Measurements from ENCODE around the gene NFIB. TPM values are rescaled to one million over a fixed set of nuclear protein-coding genes. Genes with fewer than 3 reads are reported as not detected.

The NFIB gene
- polyA plus RNA-seq, 3 donors = not detected

GRCh38 chr9:14082732-14083131 is 231.2 kb downstream of the NFIB start:
- intact Hi-C loops (cut with micrococcal nuclease) = no loop called here
- no peak overlapping the region for H3K4me2 ChIP-seq (replicated peaks; ENCODE audit: extremely low read depth, low read length, poor library complexity, severe bottlenecking)
- no peaks in the 10 kb centered on the region for H3K36me3 ChIP-seq (replicated peaks in 1 of 2; ENCODE audit: control insufficient read depth in 1 of 2, insufficient read depth in 2 of 2, low read length in 2 of 2)
- Mint-ChIP-seq H3K27ac (no peak overlapping the region), H3K4me3 (no peak overlapping the region), H3K36me3 (no peaks in the 10 kb centered on the region), H3K27me3 (ENCODE audit: low read depth in 3 of 3) (peaks cover 0 to 3% (median 1%) of the 10 kb centered on the region in 3 donors), H3K4me1 (no peaks in the 10 kb centered on the region), H3K9me3 (peaks cover 0 to 1% (median 0%) of the 10 kb centered on the region in 7 donors)
- H3K9ac ChIP-seq (ENCODE audit: insufficient read depth, low read length, poor library complexity, severe bottlenecking) = no peak overlapping the region
- 0% methylated on average over 1 of the region's 3 CpGs for WGBS (ENCODE audit: insufficient coverage)
- H3K4me1 ChIP-seq (ENCODE audit: control insufficient read depth in 1 of 2, insufficient read depth in 2 of 2, low read length in 2 of 2) = no peaks in the 10 kb centered on the region
- TF ChIP-seq CTCF (IDR thresholded peaks at IDR 0.05) = no peak
- H3K9me3 ChIP-seq (replicated peaks in 1 of 2; ENCODE audit: control insufficient read depth in 1 of 2, insufficient read depth in 1 of 2, low read length in 2 of 2) = no peaks in the 10 kb centered on the region
- no peak overlapping the region for H3K27ac ChIP-seq (ENCODE audit: low read depth in 1 of 2, low read length in 2 of 2)
- H4K20me1 ChIP-seq (ENCODE audit: insufficient read depth, low read length) = no peaks in the 10 kb centered on the region
- H3K27me3 ChIP-seq (ENCODE audit: control insufficient read depth in 2 of 2, insufficient read depth in 2 of 2, low read length in 2 of 2) = no peaks in the 10 kb centered on the region
- H3K79me2 ChIP-seq (ENCODE audit: insufficient read depth, low read length) = no peaks in the 10 kb centered on the region
- no peak for DNase-seq
- H3K4me3 ChIP-seq (replicated peaks in 1 of 3; ENCODE audit: low read depth in 2 of 3, low read length in 3 of 3) = no peak overlapping the region
- no peak overlapping the region for H2AFZ ChIP-seq (ENCODE audit: insufficient read depth, low read depth, low read length, poor library complexity, severe bottlenecking)

GRCh38 chr9:14081745-14082144 is 232.2 kb downstream of the NFIB start:
- Mint-ChIP-seq H3K4me3 (no peak overlapping the region), H3K36me3 (no peaks in the 10 kb centered on the region), H3K27me3 (ENCODE audit: low read depth in 3 of 3) (peaks cover 0 to 3% (median 1%) of the 10 kb centered on the region in 3 donors), H3K27ac (no peak overlapping the region), H3K9me3 (peaks cover 0 to 1% (median 0%) of the 10 kb centered on the region in 7 donors), H3K4me1 (no peaks in the 10 kb centered on the region)
- DNase-seq = no peak
- no peak for TF ChIP-seq CTCF (IDR thresholded peaks at IDR 0.05)
- no peak overlapping the region for H3K4me3 ChIP-seq (replicated peaks in 1 of 3; ENCODE audit: low read depth in 2 of 3, low read length in 3 of 3)
- no peaks in the 10 kb centered on the region for H3K27me3 ChIP-seq (ENCODE audit: control insufficient read depth in 2 of 2, insufficient read depth in 2 of 2, low read length in 2 of 2)
- intact Hi-C loops (cut with micrococcal nuclease) = no loop called here
- H3K27ac ChIP-seq (ENCODE audit: low read depth in 1 of 2, low read length in 2 of 2) = no peak overlapping the region
- no peaks in the 10 kb centered on the region for H3K36me3 ChIP-seq (replicated peaks in 1 of 2; ENCODE audit: control insufficient read depth in 1 of 2, insufficient read depth in 2 of 2, low read length in 2 of 2)
- no CpG with 5 or more reads among the region's 4 CpGs for WGBS (ENCODE audit: insufficient coverage)
- H3K9ac ChIP-seq (ENCODE audit: insufficient read depth, low read length, poor library complexity, severe bottlenecking) = no peak overlapping the region
- H3K79me2 ChIP-seq (ENCODE audit: insufficient read depth, low read length) = no peaks in the 10 kb centered on the region
- H3K9me3 ChIP-seq (replicated peaks in 1 of 2; ENCODE audit: control insufficient read depth in 1 of 2, insufficient read depth in 1 of 2, low read length in 2 of 2) = no peaks in the 10 kb centered on the region
- H2AFZ ChIP-seq (ENCODE audit: insufficient read depth, low read depth, low read length, poor library complexity, severe bottlenecking) = no peak overlapping the region
- H3K4me1 ChIP-seq (ENCODE audit: control insufficient read depth in 1 of 2, insufficient read depth in 2 of 2, low read length in 2 of 2) = no peaks in the 10 kb centered on the region
- no peak overlapping the region for H3K4me2 ChIP-seq (replicated peaks; ENCODE audit: extremely low read depth, low read length, poor library complexity, severe bottlenecking)
- H4K20me1 ChIP-seq (ENCODE audit: insufficient read depth, low read length) = no peaks in the 10 kb centered on the region

Data from CD14-positive monocyte (primary cell).